T-helper 22 cell (primary cell): ENCODE data around the gene DOLK.

Experiments used
- DNase-seq: peaks from one replicate; pipeline ENCODE4 v3.0.0-alpha.2; 2020; ENCODE audit warnings: low read depth

Gene DOLK

GRCh38 chr9:128906741-128907140 lies 40.7 kb downstream of the DOLK start:
- no peak for DNase-seq

DNA sequence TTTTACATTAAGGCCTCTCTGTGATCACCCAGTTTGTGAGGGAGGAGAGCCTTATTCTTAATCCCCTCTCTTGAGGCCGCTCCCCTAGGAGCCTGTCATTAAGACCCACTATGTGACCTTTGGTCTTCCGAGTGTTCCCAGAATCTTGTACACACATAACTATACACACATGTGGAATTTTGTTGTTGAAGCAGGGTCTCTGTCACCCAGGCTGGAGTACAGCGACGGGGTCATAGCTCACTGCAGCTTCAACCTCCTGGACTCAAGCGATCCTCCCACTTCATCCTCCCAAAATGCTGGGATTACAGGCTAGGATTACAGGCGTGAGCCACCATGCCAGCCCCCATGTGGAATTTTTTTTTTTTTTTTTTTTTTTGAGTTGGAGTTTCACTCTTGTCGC lies 41.4 kb downstream of the DOLK start:
- DNase-seq = no peak

DNA sequence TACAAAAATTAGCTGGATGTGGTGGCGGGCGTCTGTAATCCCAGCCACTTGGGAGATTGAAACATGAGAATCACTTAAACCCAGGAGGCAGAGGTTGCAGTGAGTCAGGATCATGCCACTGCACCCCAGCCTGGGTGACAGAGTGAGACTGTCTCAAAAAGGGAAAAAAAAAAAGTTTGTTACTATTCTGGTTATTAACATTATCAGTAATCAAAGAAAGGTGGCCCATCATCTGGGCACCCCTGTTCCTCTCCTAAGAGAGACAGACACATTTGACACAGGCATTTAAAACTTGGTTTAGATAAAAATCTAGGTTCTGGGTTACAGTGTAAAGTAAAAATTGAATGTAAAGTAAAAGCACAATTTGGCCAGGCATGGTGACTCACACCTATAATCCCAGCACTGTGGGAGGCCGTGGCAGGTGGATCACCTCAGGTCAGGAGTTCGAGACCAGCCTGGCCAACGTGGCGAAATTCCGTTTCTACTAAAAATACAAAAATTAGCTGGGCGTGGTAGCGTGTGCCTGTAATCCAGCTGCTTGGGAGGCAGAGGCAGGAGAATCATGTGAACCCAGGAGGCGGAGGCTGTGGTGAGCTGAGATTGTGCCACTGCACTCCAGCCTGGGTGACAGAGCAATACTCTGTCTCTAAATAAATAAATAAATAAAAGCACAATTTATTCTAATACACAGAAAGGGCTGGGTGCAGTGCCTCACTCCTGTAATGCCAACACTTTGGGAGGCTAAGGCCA lies 43.4 kb downstream of the DOLK start:
- no peak for DNase-seq

DNA sequence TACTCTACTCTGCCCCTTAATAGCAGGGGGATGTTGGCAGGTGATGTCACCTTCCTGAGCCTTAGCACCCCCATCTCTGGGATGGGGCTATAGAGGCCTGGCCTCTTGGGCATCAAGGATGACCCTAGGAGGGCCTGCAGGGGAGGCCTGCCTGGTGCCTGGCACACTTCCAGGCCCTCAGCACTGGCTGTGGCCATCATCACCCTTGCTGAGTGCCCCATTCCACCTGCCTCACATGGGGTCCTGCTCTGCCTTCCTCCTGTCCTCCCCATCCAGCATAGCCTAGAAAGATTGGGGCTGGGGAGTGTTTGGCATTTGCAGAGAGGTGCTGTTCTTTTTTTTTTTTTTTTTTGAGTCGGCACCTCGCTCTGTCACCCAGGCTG lies 44.3 kb downstream of the DOLK start:
- no peak for DNase-seq

- DNase-seq = peak; percentile 71
Observed at GRCh38 chr9:128902351-128903078, 44.9 kb downstream of the DOLK start.

GRCh38 chr9:128901822-128902221 lies 45.6 kb downstream of the DOLK start:
- no peak for DNase-seq

- DNase-seq = no peak
Observed at GRCh38 chr9:128901379-128901778, 46.0 kb downstream of the DOLK start.

GRCh38 chr9:128899566-128900322 lies 47.7 kb downstream of the DOLK start:
- DNase-seq = no peak

GRCh38 chr9:128898845-128899565 lies 48.4 kb downstream of the DOLK start:
- DNase-seq = no peak

- no peak for DNase-seq
Observed at GRCh38 chr9:128898382-128898781, 49.0 kb downstream of the DOLK start.

DNA sequence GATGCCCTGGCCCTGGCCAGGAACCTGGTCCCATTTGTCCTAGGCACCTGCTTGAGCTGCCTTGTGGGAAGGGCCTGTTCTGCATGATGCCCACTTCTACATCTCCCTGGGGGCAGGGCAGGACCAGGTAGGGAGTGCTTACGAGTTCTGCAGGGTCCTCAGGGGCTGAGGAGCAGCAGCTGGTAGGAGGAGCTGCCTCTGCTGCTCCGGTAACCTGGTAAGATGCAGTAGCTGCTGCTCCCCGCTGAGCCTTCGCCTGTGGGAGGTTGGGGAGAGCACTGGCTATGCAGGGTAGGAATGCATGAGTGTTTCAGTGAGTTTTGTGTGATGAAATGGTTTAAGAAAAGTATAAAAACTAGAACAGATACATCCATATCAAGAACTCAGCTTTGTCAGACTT lies 51.8 kb downstream of the DOLK start:
- DNase-seq = no peak
